HepG2 (cell line): ENCODE measurements around the gene ARHGDIA. TPM values are rescaled to one million over a fixed set of nuclear protein-coding genes. Genes with fewer than 3 reads are reported as not detected.

Experiments used
- CCDC6 ChIP-seq: sonication (generic); formaldehyde crosslinking; IDR thresholded peaks from 2 replicates; pipeline ENCODE4 v1.8.1; 2022; ENCODE audit warnings: mild to moderate bottlenecking, missing genetic modification reagents, moderate library complexity
- HIC2 ChIP-seq: sonication (generic); formaldehyde crosslinking; IDR thresholded peaks from 2 replicates; pipeline ENCODE4 v1.9.0; 2022; ENCODE audit warnings: low read depth, missing genetic modification reagents
- PTBP1 ChIP-seq: fragments of 200-400 bp; formaldehyde crosslinking; IDR thresholded peaks from 2 replicates; pipeline ENCODE4 v1.6.1; 2018; ENCODE audit warnings: low read length, low read depth; ENCODE audit not compliant: poor library complexity, severe bottlenecking
- SSRP1 ChIP-seq: IDR thresholded peaks from 2 replicates; pipeline ENCODE4 v1.6.1; 2016; ENCODE audit warnings: control low read depth
- THYN1 ChIP-seq: sonication (generic); formaldehyde crosslinking; IDR thresholded peaks from 2 replicates; pipeline ENCODE4 v1.8.1; 2023; ENCODE audit warnings: low read depth, mild to moderate bottlenecking, moderate library complexity, missing genetic modification reagents, borderline replicate concordance
- ZNF124 ChIP-seq: sonication (generic); formaldehyde crosslinking; IDR thresholded peaks from 2 replicates; pipeline ENCODE4 v1.4.0; 2020; ENCODE audit warnings: missing genetic modification reagents
- ZNF326 ChIP-seq: sonication (generic); formaldehyde crosslinking; IDR thresholded peaks from 2 replicates; pipeline ENCODE4 v1.4.0; 2020; ENCODE audit warnings: missing genetic modification reagents, borderline replicate concordance
- ZNF816 ChIP-seq: sonication (generic); formaldehyde crosslinking; IDR thresholded peaks from 2 replicates; pipeline ENCODE4 v1.8.0; 2022; ENCODE audit warnings: missing genetic modification reagents, mild to moderate bottlenecking, borderline replicate concordance
- polyA plus RNA-seq, 8 experiments: library from polyadenylated mRNA; depleted of rRNA in 3 of 8; stranded (reverse) in 7 of 8; unstranded in 1 of 8; fragments of >200 nt; fragmentation: Illumina TruSeq in 4 of 8; extraction: Trizol in 4 of 8; gene quantifications; 2 replicates each; pipeline versions ENCODE4 v1.2.1 to v1.2.3, GENCODE V29; 2011 to 2016; ENCODE audit warnings: low read depth in 4 of 8, missing spikeins in 1 of 8, mixed read lengths in 1 of 8; ENCODE audit not compliant: insufficient read depth in 1 of 8
- total RNA-seq, 5 experiments: library from RNA; depleted of rRNA; stranded (reverse); fragments of >200 nt; fragmentation: Illumina TruSeq; extraction: Trizol; gene quantifications; 2 replicates each; pipeline ENCODE4 v1.2.3, GENCODE V29; 2016; ENCODE audit warnings: low read depth in 1 of 5
- TF ChIP-seq, protein P1 (sequence below): sonication (generic); formaldehyde crosslinking; IDR thresholded peaks from 2 replicates; pipeline ENCODE4 v1.8.0; 2022; ENCODE audit warnings: missing genetic modification reagents, mild to moderate bottlenecking, inconsistent platforms, borderline replicate concordance
- TF ChIP-seq, protein P2 (sequence below): sonication (generic); formaldehyde crosslinking; IDR thresholded peaks from 2 replicates; pipeline ENCODE4 v1.5.0; 2020; ENCODE audit warnings: missing genetic modification reagents
- TF ChIP-seq, protein P3 (sequence below): sonication (generic); formaldehyde crosslinking; IDR thresholded peaks from 2 replicates; pipeline ENCODE4 v1.4.0; 2020; ENCODE audit warnings: missing genetic modification reagents
- TF ChIP-seq, protein P4 (sequence below): sonication (generic); formaldehyde crosslinking; IDR thresholded peaks from 2 replicates; pipeline ENCODE4 v1.8.0; 2022; ENCODE audit warnings: mild to moderate bottlenecking, missing genetic modification reagents; ENCODE audit not compliant: insufficient replicate concordance
- TF ChIP-seq, protein P5 (sequence below): sonication (generic); formaldehyde crosslinking; IDR thresholded peaks from 2 replicates; pipeline ENCODE4 v1.4.0; 2020; ENCODE audit warnings: mild to moderate bottlenecking, missing genetic modification reagents

Gene ARHGDIA
- total and polyA plus RNA-seq, 2 of the 13 experiments (the other 11 are each of a cell fraction or from before 2014, with no cell fraction given) = 40.0 to 64.0 TPM

GRCh38 chr17:81902653-81903414 is 31.7 kb upstream of the ARHGDIA start (continued):
- peak; percentile 78; the same call in 1 of the 2 replicates for TF ChIP-seq THYN1 (CRISPR knock-in tag)
- TF ChIP-seq SSRP1 = peak; percentile 63; the same call in 1 of the 2 replicates
- TF ChIP-seq, protein P1, sequence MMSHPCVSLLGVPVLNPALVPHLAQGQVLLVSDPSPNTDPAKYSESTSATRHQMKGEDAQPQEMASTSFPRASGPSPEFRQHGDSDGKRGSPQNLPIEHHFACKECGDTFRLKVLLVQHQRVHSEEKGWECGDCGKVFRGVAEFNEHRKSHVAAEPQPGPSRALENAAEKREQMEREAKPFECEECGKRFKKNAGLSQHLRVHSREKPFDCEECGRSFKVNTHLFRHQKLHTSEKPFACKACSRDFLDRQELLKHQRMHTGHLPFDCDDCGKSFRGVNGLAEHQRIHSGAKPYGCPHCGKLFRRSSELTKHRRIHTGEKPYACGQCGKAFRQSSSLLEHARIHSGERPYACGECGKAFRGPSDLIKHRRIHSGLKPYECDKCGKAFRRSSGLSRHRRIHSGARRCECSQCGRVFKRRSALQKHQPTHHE = no peak
- no peak for TF ChIP-seq ZNF816 (CRISPR knock-in tag)
- TF ChIP-seq, protein P2, sequence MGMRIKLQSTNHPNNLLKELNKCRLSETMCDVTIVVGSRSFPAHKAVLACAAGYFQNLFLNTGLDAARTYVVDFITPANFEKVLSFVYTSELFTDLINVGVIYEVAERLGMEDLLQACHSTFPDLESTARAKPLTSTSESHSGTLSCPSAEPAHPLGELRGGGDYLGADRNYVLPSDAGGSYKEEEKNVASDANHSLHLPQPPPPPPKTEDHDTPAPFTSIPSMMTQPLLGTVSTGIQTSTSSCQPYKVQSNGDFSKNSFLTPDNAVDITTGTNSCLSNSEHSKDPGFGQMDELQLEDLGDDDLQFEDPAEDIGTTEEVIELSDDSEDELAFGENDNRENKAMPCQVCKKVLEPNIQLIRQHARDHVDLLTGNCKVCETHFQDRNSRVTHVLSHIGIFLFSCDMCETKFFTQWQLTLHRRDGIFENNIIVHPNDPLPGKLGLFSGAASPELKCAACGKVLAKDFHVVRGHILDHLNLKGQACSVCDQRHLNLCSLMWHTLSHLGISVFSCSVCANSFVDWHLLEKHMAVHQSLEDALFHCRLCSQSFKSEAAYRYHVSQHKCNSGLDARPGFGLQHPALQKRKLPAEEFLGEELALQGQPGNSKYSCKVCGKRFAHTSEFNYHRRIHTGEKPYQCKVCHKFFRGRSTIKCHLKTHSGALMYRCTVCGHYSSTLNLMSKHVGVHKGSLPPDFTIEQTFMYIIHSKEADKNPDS (CRISPR knock-in tag) = no peak
- peak; percentile 82 for TF ChIP-seq CCDC6
- TF ChIP-seq, protein P3, sequence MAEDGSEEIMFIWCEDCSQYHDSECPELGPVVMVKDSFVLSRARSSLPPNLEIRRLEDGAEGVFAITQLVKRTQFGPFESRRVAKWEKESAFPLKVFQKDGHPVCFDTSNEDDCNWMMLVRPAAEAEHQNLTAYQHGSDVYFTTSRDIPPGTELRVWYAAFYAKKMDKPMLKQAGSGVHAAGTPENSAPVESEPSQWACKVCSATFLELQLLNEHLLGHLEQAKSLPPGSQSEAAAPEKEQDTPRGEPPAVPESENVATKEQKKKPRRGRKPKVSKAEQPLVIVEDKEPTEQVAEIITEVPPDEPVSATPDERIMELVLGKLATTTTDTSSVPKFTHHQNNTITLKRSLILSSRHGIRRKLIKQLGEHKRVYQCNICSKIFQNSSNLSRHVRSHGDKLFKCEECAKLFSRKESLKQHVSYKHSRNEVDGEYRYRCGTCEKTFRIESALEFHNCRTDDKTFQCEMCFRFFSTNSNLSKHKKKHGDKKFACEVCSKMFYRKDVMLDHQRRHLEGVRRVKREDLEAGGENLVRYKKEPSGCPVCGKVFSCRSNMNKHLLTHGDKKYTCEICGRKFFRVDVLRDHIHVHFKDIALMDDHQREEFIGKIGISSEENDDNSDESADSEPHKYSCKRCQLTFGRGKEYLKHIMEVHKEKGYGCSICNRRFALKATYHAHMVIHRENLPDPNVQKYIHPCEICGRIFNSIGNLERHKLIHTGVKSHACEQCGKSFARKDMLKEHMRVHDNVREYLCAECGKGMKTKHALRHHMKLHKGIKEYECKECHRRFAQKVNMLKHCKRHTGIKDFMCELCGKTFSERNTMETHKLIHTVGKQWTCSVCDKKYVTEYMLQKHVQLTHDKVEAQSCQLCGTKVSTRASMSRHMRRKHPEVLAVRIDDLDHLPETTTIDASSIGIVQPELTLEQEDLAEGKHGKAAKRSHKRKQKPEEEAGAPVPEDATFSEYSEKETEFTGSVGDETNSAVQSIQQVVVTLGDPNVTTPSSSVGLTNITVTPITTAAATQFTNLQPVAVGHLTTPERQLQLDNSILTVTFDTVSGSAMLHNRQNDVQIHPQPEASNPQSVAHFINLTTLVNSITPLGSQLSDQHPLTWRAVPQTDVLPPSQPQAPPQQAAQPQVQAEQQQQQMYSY (CRISPR knock-in tag) = no peak
- TF ChIP-seq, protein P4, sequence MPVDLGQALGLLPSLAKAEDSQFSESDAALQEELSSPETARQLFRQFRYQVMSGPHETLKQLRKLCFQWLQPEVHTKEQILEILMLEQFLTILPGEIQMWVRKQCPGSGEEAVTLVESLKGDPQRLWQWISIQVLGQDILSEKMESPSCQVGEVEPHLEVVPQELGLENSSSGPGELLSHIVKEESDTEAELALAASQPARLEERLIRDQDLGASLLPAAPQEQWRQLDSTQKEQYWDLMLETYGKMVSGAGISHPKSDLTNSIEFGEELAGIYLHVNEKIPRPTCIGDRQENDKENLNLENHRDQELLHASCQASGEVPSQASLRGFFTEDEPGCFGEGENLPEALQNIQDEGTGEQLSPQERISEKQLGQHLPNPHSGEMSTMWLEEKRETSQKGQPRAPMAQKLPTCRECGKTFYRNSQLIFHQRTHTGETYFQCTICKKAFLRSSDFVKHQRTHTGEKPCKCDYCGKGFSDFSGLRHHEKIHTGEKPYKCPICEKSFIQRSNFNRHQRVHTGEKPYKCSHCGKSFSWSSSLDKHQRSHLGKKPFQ (CRISPR knock-in tag) = peak; percentile 37
- peak; percentile 98; the same call in 1 of the 2 replicates for TF ChIP-seq ZNF326 (CRISPR knock-in tag)
- TF ChIP-seq, protein P5, sequence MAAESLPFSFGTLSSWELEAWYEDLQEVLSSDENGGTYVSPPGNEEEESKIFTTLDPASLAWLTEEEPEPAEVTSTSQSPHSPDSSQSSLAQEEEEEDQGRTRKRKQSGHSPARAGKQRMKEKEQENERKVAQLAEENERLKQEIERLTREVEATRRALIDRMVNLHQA (CRISPR knock-in tag) = no peak
- TF ChIP-seq PTBP1 = peak; percentile 51
- no peak; the same call in 1 of the 2 replicates for TF ChIP-seq HIC2 (CRISPR knock-in tag)
- TF ChIP-seq ZNF124 (CRISPR knock-in tag) = no peak
